Liver (tissue), 9 donors: ENCODE measurements around the gene C19orf12. TPM values are rescaled to one million over a fixed set of nuclear protein-coding genes. Genes with fewer than 3 reads are reported as not detected.

Experiments used
- DNase-seq: peaks from one replicate; pipeline ENCODE4 v3.0.0-alpha.2; 2017; ENCODE audit warnings: low spot score
- H3K27ac ChIP-seq, 2 donors: one replicate each; pipeline ENCODE4 v1.7.0; 2013; ENCODE audit warnings: inconsistent platforms in 2 of 2, low read length in 2 of 2, control low read depth in 1 of 2, low read depth in 1 of 2, mild to moderate bottlenecking in 1 of 2
- H3K27me3 ChIP-seq, 4 donors: one replicate each; pipeline versions ENCODE4 v1.6.1 to v1.7.0; 2013; ENCODE audit warnings: low read length in 3 of 4, inconsistent platforms in 1 of 4, mild to moderate bottlenecking in 1 of 4, moderate library complexity in 1 of 4; ENCODE audit not compliant: control insufficient read depth in 4 of 4, insufficient read depth in 4 of 4
- H3K36me3 ChIP-seq, 4 donors: one replicate each; pipeline versions ENCODE4 v1.6.1 to v1.7.0; 2013; ENCODE audit warnings: low read length in 3 of 4, mild to moderate bottlenecking in 3 of 4, low read depth in 1 of 4, moderate library complexity in 1 of 4; ENCODE audit not compliant: control insufficient read depth in 4 of 4, insufficient read depth in 3 of 4
- H3K4me1 ChIP-seq, 4 donors: one replicate each; pipeline versions ENCODE4 v1.6.1 to v1.7.0; 2013; ENCODE audit warnings: low read length in 3 of 4, mild to moderate bottlenecking in 3 of 4, moderate library complexity in 1 of 4; ENCODE audit not compliant: control insufficient read depth in 4 of 4, insufficient read depth in 4 of 4
- H3K4me3 ChIP-seq, 3 donors: one replicate each; pipeline versions ENCODE4 v1.6.1 to v1.7.0; 2013; ENCODE audit warnings: low read length in 3 of 3, control low read depth in 1 of 3, low read depth in 1 of 3, mild to moderate bottlenecking in 1 of 3
- H3K9ac ChIP-seq, 2 donors: one replicate each; pipeline ENCODE4 v1.7.0; 2013; ENCODE audit warnings: low read length in 2 of 2, mild to moderate bottlenecking in 2 of 2, moderate library complexity in 2 of 2, control low read depth in 1 of 2, low read depth in 1 of 2
- H3K9me3 ChIP-seq, 4 donors: one replicate each; pipeline versions ENCODE4 v1.6.1 to v1.7.0; 2013; ENCODE audit warnings: low read length in 3 of 4; ENCODE audit not compliant: control insufficient read depth in 4 of 4
- CTCF ChIP-seq: fragments of 150-350 bp; IDR thresholded peaks from 2 replicates; pipeline ENCODE4 v1.5.1; 2017; ENCODE audit warnings: improper control_type of control experiment, low read depth, low read length; ENCODE audit not compliant: missing input control
- FOXA2 ChIP-seq: IDR thresholded peaks from 2 replicates; pipeline ENCODE4 v1.6.1; 2016; ENCODE audit warnings: antibody characterized with exemption
- GABPA ChIP-seq, 2 donors: IDR thresholded peaks in 1 of 2; conservative IDR thresholded peaks in 1 of 2; 2 replicates each; pipeline ENCODE4 v1.6.1; 2016; ENCODE audit warnings: antibody characterized with exemption in 2 of 2, mild to moderate bottlenecking in 1 of 2, moderate library complexity in 1 of 2
- HNF4A ChIP-seq, 2 donors: conservative IDR thresholded peaks; 2 replicates each; pipeline ENCODE4 v1.6.1; 2016; ENCODE audit warnings: antibody characterized with exemption in 2 of 2, mild to moderate bottlenecking in 2 of 2
- HNF4G ChIP-seq: IDR thresholded peaks from 2 replicates; pipeline ENCODE4 v1.6.1; 2016; ENCODE audit warnings: antibody characterized with exemption
- JUND ChIP-seq, 2 donors: IDR thresholded peaks; 2 replicates each; pipeline ENCODE4 v1.6.1; 2016; ENCODE audit warnings: antibody characterized with exemption in 2 of 2
- MAX ChIP-seq: IDR thresholded peaks from 2 replicates; pipeline ENCODE4 v1.6.1; 2016; ENCODE audit warnings: antibody characterized with exemption
- NR2F2 ChIP-seq: IDR thresholded peaks from 2 replicates; pipeline ENCODE4 v1.6.1; 2016; ENCODE audit warnings: antibody characterized with exemption
- RAD21 ChIP-seq, 2 donors: IDR thresholded peaks; 2 replicates each; pipeline ENCODE4 v1.6.1; 2016; ENCODE audit warnings: antibody characterized with exemption in 2 of 2, mild to moderate bottlenecking in 2 of 2
- RXRA ChIP-seq, 2 donors: IDR thresholded peaks; 2 replicates each; pipeline ENCODE4 v1.6.1; 2017 to 2018; ENCODE audit warnings: antibody characterized with exemption in 2 of 2, mild to moderate bottlenecking in 1 of 2
- SP1 ChIP-seq: IDR thresholded peaks from 2 replicates; pipeline ENCODE4 v1.6.1; 2018; ENCODE audit warnings: antibody characterized with exemption, mild to moderate bottlenecking
- YY1 ChIP-seq: IDR thresholded peaks from 2 replicates; pipeline ENCODE4 v1.6.1; 2016; ENCODE audit warnings: antibody characterized with exemption, mild to moderate bottlenecking
- WGBS: extraction: QIAGEN DNeasy Blood & Tissue Kit; methylation state at CpG from one replicate; pipeline ENCODE4 v1.1.7; 2013; 5-methylcytosine and 5-hydroxymethylcytosine counted together
- polyA plus RNA-seq, 2 donors: library from polyadenylated mRNA; stranded (reverse) in 1 of 2; unstranded in 1 of 2; fragments of 200-250 nt in 1 of 2; fragments of >200 nt in 1 of 2; fragmentation: Nextera tagmentation in 1 of 2; extraction: Ambion mirVana in 1 of 2; gene quantifications; one replicate each; pipeline versions ENCODE4 v1.2.1 to v1.2.3, GENCODE V29; 2013 to 2015
- total RNA-seq, 2 donors: library from RNA; depleted of rRNA; stranded (reverse); fragments of >200 nt; gene quantifications; one replicate each; pipeline ENCODE4 v1.2.3, GENCODE V29; 2014
- TF ChIP-seq, protein P1 (sequence below): IDR thresholded peaks from 2 replicates; pipeline ENCODE4 v1.6.1; 2016; ENCODE audit warnings: antibody characterized with exemption, mild to moderate bottlenecking
- TF ChIP-seq, protein P2 (sequence below): IDR thresholded peaks from 2 replicates; pipeline ENCODE4 v1.6.1; 2016; ENCODE audit warnings: antibody characterized with exemption
- donor health status: healthy.
- donor health status: healthy.
- donor health status: healthy.
- donor health status: healthy.
- donor health status: healthy.

The C19orf12 gene
- total and polyA plus RNA-seq, 4 donors: 21.2 to 82.8 (median 40.1) TPM

DNA sequence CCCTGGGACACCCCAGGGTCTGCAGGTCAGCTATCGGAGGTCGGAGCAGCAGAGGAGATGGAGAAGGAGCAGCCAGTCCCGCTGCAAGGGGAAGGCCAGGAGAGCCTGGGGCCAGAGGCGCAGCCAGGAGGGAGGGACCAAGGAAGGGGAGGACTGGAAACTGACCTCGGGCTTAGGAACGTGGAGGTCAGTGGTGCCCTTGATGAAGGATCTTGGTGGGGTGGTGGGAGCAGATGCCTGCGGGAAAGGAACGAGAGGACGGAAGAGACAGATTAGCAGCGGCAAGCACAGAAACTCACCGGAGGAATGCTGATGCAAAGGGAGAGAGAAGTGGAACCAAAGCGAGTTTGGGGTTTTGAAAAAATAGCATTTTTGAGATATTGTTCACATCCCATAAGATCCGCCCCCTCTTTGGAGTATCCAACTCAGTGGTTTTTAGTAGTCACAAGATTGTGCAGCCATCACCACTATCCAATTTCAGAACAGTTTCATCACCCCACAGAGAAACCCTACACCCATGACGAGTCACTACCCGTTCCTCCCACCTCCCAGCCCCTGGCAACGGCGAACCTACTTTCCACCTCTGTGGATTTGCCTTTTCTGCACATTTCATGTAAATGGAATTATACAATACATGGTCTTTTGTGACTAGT, 27.7 kb downstream of the C19orf12 start:
- WGBS: 89% methylated on average over 17 of the region's 17 CpGs
- DNase-seq: no peak
- H3K9ac ChIP-seq: no peak overlapping the region
- no peak for TF ChIP-seq YY1
- peaks cover 0 to 4% (median 2%) of the 10 kb centered on the region in 4 donors for H3K4me1 ChIP-seq
- no peaks in the 10 kb centered on the region for H3K27me3 ChIP-seq
- no peak overlapping the region for H3K27ac ChIP-seq
- no peak overlapping the region for H3K4me3 ChIP-seq
- no peaks in the 10 kb centered on the region for H3K36me3 ChIP-seq
- peaks cover 0 to 5% (median under 1%) of the 10 kb centered on the region in 4 donors for H3K9me3 ChIP-seq

- Histone ChIP-seq H3K36me3 (no peaks in the 10 kb centered on the region), H3K27ac (no peak overlapping the region), H3K9ac (no peak overlapping the region), H3K9me3 (peaks cover 0 to 5% (median under 1%) of the 10 kb centered on the region in 4 donors), H3K27me3 (no peaks in the 10 kb centered on the region), H3K4me1 (peaks cover 0 to 4% (median 2%) of the 10 kb centered on the region in 4 donors), H3K4me3 (no peak overlapping the region)
- 98% methylated on average over 8 of the region's 8 CpGs for WGBS
- TF ChIP-seq HNF4G: no peak
- DNase-seq: no peak
These were observed 28.7 kb downstream of the C19orf12 start for GRCh38 chr19:29686285-29686805.

- DNase-seq: no peak
- no peak overlapping the region for H3K9ac ChIP-seq
- 47% methylated on average over 7 of the region's 7 CpGs for WGBS
- no peaks in the 10 kb centered on the region for H3K36me3 ChIP-seq
- TF ChIP-seq FOXA2 (no peak), RXRA (IDR thresholded peaks at IDR 0.05) (no peak), GABPA (IDR thresholded peaks at IDR 0.05 in 1 of 2, conservative IDR thresholded peaks at IDR 0.05 in 1 of 2) (no peak), SP1 (no peak), RAD21 (IDR thresholded peaks at IDR 0.05) (no peak), CTCF (no peak), JUND (IDR thresholded peaks at IDR 0.05) (no peak), HNF4A (conservative IDR thresholded peaks at IDR 0.05) (no peak), MAX (no peak), NR2F2 (no peak)
- TF ChIP-seq, protein P1, sequence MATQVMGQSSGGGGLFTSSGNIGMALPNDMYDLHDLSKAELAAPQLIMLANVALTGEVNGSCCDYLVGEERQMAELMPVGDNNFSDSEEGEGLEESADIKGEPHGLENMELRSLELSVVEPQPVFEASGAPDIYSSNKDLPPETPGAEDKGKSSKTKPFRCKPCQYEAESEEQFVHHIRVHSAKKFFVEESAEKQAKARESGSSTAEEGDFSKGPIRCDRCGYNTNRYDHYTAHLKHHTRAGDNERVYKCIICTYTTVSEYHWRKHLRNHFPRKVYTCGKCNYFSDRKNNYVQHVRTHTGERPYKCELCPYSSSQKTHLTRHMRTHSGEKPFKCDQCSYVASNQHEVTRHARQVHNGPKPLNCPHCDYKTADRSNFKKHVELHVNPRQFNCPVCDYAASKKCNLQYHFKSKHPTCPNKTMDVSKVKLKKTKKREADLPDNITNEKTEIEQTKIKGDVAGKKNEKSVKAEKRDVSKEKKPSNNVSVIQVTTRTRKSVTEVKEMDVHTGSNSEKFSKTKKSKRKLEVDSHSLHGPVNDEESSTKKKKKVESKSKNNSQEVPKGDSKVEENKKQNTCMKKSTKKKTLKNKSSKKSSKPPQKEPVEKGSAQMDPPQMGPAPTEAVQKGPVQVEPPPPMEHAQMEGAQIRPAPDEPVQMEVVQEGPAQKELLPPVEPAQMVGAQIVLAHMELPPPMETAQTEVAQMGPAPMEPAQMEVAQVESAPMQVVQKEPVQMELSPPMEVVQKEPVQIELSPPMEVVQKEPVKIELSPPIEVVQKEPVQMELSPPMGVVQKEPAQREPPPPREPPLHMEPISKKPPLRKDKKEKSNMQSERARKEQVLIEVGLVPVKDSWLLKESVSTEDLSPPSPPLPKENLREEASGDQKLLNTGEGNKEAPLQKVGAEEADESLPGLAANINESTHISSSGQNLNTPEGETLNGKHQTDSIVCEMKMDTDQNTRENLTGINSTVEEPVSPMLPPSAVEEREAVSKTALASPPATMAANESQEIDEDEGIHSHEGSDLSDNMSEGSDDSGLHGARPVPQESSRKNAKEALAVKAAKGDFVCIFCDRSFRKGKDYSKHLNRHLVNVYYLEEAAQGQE: no peak
- TF ChIP-seq, protein P2, sequence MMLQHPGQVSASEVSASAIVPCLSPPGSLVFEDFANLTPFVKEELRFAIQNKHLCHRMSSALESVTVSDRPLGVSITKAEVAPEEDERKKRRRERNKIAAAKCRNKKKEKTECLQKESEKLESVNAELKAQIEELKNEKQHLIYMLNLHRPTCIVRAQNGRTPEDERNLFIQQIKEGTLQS: no peak
- no peaks in the 10 kb centered on the region for H3K9me3 ChIP-seq
- H3K27me3 ChIP-seq: no peaks in the 10 kb centered on the region
- H3K4me3 ChIP-seq: no peak overlapping the region
- H3K27ac ChIP-seq: no peak overlapping the region
- peaks cover 0 to 12% (median 2%) of the 10 kb centered on the region in 4 donors for H3K4me1 ChIP-seq
These were observed 29.7 kb downstream of the C19orf12 start for GRCh38 chr19:29685326-29685725.
